Esophagus (tissue), 2 donors: ENCODE measurements around the gene COMMD1. TPM values are rescaled to one million over a fixed set of nuclear protein-coding genes. Genes with fewer than 3 reads are reported as not detected.
"Not testable (repeated sequence)": the region's sequence is repeated elsewhere in the genome, so short reads cannot be mapped to it uniquely, and the experiment has no call there.

Experiments used
- H3K27ac ChIP-seq, 2 donors: one replicate each; pipeline ENCODE4 v1.5.1; 2013; ENCODE audit warnings: low read depth in 2 of 2, mild to moderate bottlenecking in 2 of 2, inconsistent platforms in 1 of 2, low read length in 1 of 2, moderate library complexity in 1 of 2
- H3K27me3 ChIP-seq, 2 donors: one replicate each; pipeline ENCODE4 v1.6.1; 2013; ENCODE audit warnings: low read length in 2 of 2, control low read depth in 1 of 2, mild to moderate bottlenecking in 1 of 2; ENCODE audit not compliant: insufficient read depth in 2 of 2, control insufficient read depth in 1 of 2
- H3K36me3 ChIP-seq, 2 donors: one replicate each; pipeline ENCODE4 v1.6.1; 2013; ENCODE audit warnings: low read length in 1 of 2; ENCODE audit not compliant: control insufficient read depth in 2 of 2, insufficient read depth in 2 of 2
- H3K4me1 ChIP-seq, 2 donors: one replicate each; pipeline ENCODE4 v1.6.1; 2013; ENCODE audit warnings: low read length in 1 of 2; ENCODE audit not compliant: control insufficient read depth in 2 of 2, insufficient read depth in 2 of 2
- H3K4me3 ChIP-seq, 2 donors: one replicate each; pipeline ENCODE4 v1.5.1; 2013; ENCODE audit warnings: low read length in 2 of 2, mild to moderate bottlenecking in 2 of 2, low read depth in 1 of 2, moderate library complexity in 1 of 2
- H3K9me3 ChIP-seq, 2 donors: one replicate each; pipeline ENCODE4 v1.6.1; 2013; ENCODE audit warnings: mild to moderate bottlenecking in 2 of 2, low read depth in 1 of 2, low read length in 1 of 2, moderate library complexity in 1 of 2; ENCODE audit not compliant: control insufficient read depth in 2 of 2, insufficient read depth in 1 of 2
- WGBS, 2 donors: extraction: QIAGEN DNeasy Blood & Tissue Kit; methylation state at CpG; one replicate each; pipeline ENCODE4 v1.1.7; 2013; 5-methylcytosine and 5-hydroxymethylcytosine counted together
- polyA plus RNA-seq, 2 donors: library from polyadenylated mRNA; stranded (reverse); fragments of 200-250 nt; gene quantifications; one replicate each; pipeline ENCODE4 v1.2.3, GENCODE V29; 2013
- donor health status: healthy with polysubstance abuse.
- donor health status: Bipolar disorder and iron deficiency.

COMMD1 gene
- polyA plus RNA-seq, 2 donors, result 36.7 to 49.2 TPM

- WGBS, 2 donors, result 90 to 94% methylated on average over 5 of the region's 5 CpGs
These were observed 99.0 kb downstream of the COMMD1 start for GRCh38 chr2:62004428-62004827.

DNA sequence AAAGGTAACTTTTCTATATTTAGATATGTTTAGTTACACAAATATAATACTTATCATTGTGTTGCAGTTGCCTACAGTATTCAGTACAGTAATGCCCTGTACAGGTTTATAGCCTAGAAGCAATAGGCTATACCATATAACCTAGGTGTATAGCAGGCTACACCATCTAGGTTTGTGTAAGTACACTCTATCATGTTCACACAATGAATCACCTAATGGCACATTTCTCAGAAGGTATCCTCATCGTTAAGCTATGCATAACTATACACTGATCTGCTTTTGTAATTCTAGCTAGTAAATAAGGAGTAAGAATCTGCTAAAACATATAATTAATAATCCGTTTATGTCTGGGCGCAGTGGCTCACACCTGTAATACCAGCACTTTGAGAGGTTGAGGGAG, 102.1 kb downstream of the COMMD1 start:
- Histone ChIP-seq H3K36me3 (no peaks in the 10 kb centered on the region), H3K4me1 (no peaks in the 10 kb centered on the region)
- 94 to 97% methylated on average over 3 of the region's 3 CpGs for WGBS, 2 donors

More at GRCh38 chr2:62004428-62004827, 99.0 kb downstream of the COMMD1 start:
- not testable (repeated sequence) for H3K4me3 ChIP-seq, H3K27me3 ChIP-seq, H3K36me3 ChIP-seq, H3K27ac ChIP-seq, H3K9me3 ChIP-seq, H3K4me1 ChIP-seq

GRCh38 chr2:62010632-62011256, 105.3 kb downstream of the COMMD1 start:
- Histone ChIP-seq H3K36me3 (no peaks in the 10 kb centered on the region), H3K4me1 (no peaks in the 10 kb centered on the region), H3K4me3 (no peak overlapping the region), H3K27ac (no peak overlapping the region), H3K9me3 (no peaks in the 10 kb centered on the region), H3K27me3 (no peaks in the 10 kb centered on the region)
- 72 to 77% methylated on average over 3 of the region's 3 CpGs for WGBS, 2 donors

More for the DNA sequence above, 102.1 kb downstream of the COMMD1 start:
- H3K27me3 ChIP-seq, result no peaks in the 10 kb centered on the region
- H3K9me3 ChIP-seq, result no peaks in the 10 kb centered on the region
- H3K4me3 ChIP-seq, result no peak overlapping the region
- H3K27ac ChIP-seq, result no peak overlapping the region

DNA sequence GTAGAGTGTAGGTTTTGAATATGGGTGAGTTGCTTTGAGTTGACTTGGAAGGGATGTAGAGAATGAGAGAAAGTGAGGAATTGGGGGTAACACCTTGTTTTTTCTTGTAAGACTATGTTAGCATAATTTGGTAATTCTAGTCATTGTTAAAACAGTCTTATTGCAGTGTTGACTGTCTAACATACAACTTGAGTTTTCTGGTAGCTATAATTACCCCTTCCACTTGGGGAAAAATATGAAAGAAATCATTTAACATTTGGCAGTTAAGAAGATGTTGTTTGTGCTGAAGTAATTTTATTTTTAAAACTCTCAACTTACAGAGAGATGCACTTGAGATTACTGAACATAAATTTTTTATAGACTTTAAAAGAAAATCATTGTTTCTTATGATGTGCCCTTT, 108.2 kb downstream of the COMMD1 start:
- Histone ChIP-seq H3K27me3 (no peaks in the 10 kb centered on the region), H3K27ac (no peak overlapping the region), H3K9me3 (no peaks in the 10 kb centered on the region), H3K4me3 (no peak overlapping the region), H3K36me3 (no peaks in the 10 kb centered on the region), H3K4me1 (no peaks in the 10 kb centered on the region)

DNA sequence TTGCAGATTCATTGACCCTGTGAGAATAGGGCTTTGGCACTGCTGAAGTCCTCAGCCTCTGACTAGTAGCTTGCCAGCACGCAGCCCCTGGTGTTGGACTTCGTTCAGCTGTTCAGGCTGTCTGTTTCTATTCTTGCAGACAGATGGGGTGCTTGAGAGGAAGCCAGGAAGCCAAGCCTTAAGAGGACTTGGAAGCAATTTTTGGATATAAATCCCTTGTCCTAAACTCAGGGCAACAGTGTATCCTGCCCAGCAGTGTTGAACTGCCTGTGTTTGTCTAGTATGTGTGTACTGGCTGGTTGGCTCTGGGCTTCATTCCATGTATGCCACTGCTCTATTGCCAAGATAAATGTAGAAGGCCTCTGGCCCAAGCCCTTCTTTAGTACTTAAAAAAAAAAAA, 108.6 kb downstream of the COMMD1 start:
- whole genome bisulfite sequencing, 2 donors, result 11 to 13% methylated on average over 2 of the region's 2 CpGs
- no peaks in the 10 kb centered on the region for H3K4me1 ChIP-seq
- H3K27ac ChIP-seq, result no peak overlapping the region

DNA sequence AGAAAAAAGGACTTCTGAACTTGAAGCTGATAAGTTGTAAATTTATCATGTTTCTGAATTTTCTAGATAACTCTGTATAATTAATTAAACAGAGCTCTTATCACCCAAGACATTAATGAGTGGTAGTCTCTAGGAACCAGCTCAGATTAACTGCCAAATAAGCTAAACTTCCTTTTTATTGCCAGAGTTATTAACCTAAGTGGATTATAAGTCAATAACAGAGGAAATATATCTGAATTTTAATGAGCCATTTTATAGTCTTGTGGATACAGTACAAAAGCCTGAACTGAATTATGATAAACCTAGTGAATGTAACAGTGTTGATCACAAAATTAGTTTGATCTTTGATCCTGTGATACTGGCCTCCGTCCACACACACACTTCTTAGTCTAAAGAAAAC, 111.5 kb downstream of the COMMD1 start:
- Histone ChIP-seq H3K27me3 (no peaks in the 10 kb centered on the region), H3K9me3 (no peaks in the 10 kb centered on the region), H3K4me1 (no peaks in the 10 kb centered on the region), H3K27ac (no peak overlapping the region), H3K36me3 (no peaks in the 10 kb centered on the region), H3K4me3 (no peak overlapping the region)
- WGBS, 2 donors, result 64 to 88% methylated on average over 1 of the region's 1 CpG

More for the DNA sequence above, 108.6 kb downstream of the COMMD1 start:
- Histone ChIP-seq H3K9me3 (no peaks in the 10 kb centered on the region), H3K27me3 (no peaks in the 10 kb centered on the region), H3K36me3 (no peaks in the 10 kb centered on the region), H3K4me3 (no peak overlapping the region)

DNA sequence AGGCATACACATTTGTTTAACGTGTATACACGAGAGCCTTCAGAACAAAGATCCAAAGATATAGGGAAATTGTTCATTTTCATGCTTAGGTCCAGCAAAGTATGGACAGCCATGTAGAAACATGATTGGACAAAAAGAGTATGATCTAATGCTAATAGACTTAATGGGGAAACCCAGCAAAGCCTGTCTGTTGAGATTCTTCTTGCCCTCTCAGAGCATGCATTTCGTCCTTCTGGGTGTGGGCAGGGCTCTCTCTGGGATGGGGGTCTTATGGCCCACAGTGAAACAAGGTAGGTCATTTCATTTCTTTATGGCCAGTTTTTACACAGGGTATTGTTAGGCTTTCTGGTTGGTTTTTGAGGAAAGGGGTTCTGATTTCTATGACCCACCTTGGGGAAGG, 124.4 kb downstream of the COMMD1 start:
- Histone ChIP-seq H3K4me1 (no peaks in the 10 kb centered on the region), H3K36me3 (no peaks in the 10 kb centered on the region), H3K27ac (no peak overlapping the region), H3K4me3 (no peak overlapping the region), H3K9me3 (no peaks in the 10 kb centered on the region), H3K27me3 (no peaks in the 10 kb centered on the region)
- WGBS, 2 donors, result 85 to 94% methylated on average over 3 of the region's 3 CpGs

GRCh38 chr2:62030902-62031301, 125.4 kb downstream of the COMMD1 start:
- no peak overlapping the region for H3K27ac ChIP-seq
- no peak overlapping the region for H3K4me3 ChIP-seq
- no peaks in the 10 kb centered on the region for H3K27me3 ChIP-seq
- no peaks in the 10 kb centered on the region for H3K9me3 ChIP-seq
- H3K4me1 ChIP-seq, result no peaks in the 10 kb centered on the region
- no peaks in the 10 kb centered on the region for H3K36me3 ChIP-seq

GRCh38 chr2:62032096-62032495, 126.6 kb downstream of the COMMD1 start:
- H3K27ac ChIP-seq, result no peak overlapping the region
- H3K4me1 ChIP-seq, result no peaks in the 10 kb centered on the region
- 85 to 91% methylated on average over 5 of the region's 5 CpGs for WGBS, 2 donors
- H3K4me3 ChIP-seq, result no peak overlapping the region
- H3K27me3 ChIP-seq, result no peaks in the 10 kb centered on the region
- no peaks in the 10 kb centered on the region for H3K9me3 ChIP-seq
- no peaks in the 10 kb centered on the region for H3K36me3 ChIP-seq

GRCh38 chr2:62034715-62035114, 129.2 kb downstream of the COMMD1 start:
- Histone ChIP-seq H3K27ac (no peak overlapping the region), H3K27me3 (no peaks in the 10 kb centered on the region), H3K4me1 (no peaks in the 10 kb centered on the region), H3K9me3 (no peaks in the 10 kb centered on the region), H3K36me3 (no peaks in the 10 kb centered on the region), H3K4me3 (no peak overlapping the region)
